HK-2 (cell line): Measurements from ENCODE around the gene GALNTL6.
A peak's percentile ranks its signal among the peaks of the same experiment; 100 is the strongest.

Experiments used
- DNase-seq: peaks from one replicate; pipeline ENCODE4 v3.0.0-alpha.2; 2018; ENCODE audit not compliant: unreplicated experiment

GALNTL6 gene

GRCh38 chr4:172207886-172208285 is 394.7 kb downstream of the GALNTL6 start:
- DNase-seq, result no peak

- no peak for DNase-seq
Observed at GRCh38 chr4:172220679-172221078, 407.5 kb downstream of the GALNTL6 start.

DNA sequence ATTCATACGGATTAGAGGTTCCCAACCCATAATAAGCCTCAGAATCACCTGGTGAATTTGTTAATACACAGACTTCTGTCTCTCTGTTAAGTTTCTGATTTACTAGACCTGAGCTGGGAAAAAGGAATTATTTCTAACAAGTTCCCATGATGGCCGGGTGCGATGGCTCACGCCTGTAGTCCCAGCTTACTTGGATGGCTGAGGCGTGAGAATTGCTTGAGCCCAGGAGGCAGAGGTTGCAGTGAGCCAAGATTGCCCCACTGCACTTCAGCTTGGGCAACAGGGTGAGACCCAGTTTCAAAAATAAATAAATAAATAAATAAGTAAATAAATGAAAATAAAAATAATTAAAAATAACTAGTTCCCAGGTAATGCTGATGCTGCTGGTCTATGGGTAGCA is 412.3 kb downstream of the GALNTL6 start:
- no peak for DNase-seq

- peak; percentile 5 for DNase-seq
Observed at GRCh38 chr4:172232966-172233365, 419.8 kb downstream of the GALNTL6 start.

DNA sequence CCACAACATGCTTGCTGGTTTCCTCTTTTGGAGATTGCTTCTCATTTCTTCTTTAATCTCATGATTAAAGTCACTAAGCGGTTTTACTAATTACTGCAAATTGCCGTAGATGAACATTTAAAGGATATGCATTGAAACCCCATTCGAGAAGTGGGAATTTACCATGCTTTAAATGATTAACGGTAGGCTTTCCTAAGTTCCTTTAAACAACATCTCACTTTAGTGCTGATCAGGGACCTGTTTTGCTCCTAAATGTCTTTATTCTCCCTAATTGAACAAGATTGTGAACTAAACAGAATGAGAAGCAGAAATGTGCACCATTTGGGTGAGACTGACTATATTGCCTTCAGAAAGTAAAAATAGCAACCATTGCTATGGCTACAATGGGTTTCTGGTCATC is 430.3 kb downstream of the GALNTL6 start:
- no peak for DNase-seq

- no peak for DNase-seq
Observed at GRCh38 chr4:172245516-172245915, 432.3 kb downstream of the GALNTL6 start.

DNA sequence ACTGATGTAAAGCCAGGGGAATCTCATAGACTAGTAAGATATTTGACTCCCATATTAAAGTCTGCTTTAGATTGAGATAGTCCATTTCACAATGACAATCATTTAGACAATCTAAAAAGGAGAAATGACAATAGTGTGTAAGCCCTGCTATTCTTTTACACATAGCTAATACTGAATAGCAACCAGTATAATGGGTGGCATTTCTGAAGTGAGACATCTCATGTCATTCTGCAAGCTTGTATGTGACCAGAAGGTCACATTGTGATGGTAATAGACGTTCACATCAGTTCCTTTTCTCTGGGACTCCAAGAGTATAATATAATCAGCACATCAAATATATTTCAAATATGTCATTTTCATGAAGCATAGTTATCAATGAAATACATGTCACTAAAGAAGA is 440.2 kb downstream of the GALNTL6 start:
- no peak for DNase-seq

- DNase-seq, result no peak
Observed at GRCh38 chr4:172256820-172257219, 443.6 kb downstream of the GALNTL6 start.

DNA sequence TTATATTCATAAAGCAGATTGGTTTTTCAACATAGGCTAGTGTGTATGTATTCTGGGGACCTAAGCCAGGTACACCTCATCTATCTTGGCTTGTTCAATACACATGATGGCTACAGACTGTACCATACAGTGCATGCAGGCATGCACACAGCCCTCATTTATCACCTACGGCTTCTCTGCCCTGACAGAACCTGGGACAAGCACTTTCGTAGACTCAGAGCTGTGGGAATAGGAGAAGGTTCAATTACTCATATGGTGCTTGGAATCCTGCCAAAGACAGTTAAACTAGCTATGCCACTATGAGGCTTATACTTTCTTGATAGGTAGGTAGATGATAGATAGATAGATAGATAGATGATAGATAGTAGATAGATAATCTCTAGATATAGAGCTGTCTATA is 457.2 kb downstream of the GALNTL6 start:
- DNase-seq, result no peak

DNA sequence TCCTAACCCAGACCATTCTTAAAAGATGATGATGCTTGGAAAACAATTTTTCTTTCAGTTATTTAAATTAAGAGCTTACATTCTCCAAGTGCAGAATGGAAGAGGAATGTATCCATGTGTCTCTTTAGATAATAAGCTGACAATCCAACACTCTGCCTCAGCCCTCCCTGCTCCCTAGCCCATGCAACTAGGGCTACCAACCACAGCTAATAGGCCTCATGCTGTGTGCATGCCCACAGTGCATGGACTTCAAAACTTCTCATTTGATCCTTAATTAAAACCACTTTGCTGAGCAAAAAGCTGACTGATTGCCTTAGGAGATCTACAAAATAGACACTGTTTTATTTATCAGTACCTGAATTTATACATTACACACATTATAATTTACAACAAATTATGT is 473.9 kb downstream of the GALNTL6 start:
- no peak for DNase-seq

- DNase-seq, result no peak
Observed at GRCh38 chr4:172305698-172306097, 492.5 kb downstream of the GALNTL6 start.

GRCh38 chr4:172308078-172308477 is 494.9 kb downstream of the GALNTL6 start:
- no peak for DNase-seq

DNA sequence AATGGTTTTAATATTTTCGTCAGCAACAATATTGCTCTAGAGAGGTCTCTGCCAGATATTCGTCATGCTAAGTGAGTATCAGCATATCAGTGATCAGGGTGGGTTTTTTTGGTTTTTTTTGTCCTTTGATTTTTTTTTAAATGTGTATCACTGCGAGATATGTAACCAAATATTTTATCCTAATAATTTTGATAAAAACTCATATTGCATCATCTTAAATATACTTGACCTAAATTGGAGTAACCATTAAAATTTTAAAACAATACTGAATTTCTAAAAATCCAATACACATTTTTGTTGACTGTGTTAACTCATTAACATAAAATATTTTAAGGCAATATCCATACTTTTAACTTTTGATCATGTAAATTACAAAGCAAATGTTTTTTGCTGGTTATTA is 498.5 kb downstream of the GALNTL6 start:
- DNase-seq, result no peak

DNA sequence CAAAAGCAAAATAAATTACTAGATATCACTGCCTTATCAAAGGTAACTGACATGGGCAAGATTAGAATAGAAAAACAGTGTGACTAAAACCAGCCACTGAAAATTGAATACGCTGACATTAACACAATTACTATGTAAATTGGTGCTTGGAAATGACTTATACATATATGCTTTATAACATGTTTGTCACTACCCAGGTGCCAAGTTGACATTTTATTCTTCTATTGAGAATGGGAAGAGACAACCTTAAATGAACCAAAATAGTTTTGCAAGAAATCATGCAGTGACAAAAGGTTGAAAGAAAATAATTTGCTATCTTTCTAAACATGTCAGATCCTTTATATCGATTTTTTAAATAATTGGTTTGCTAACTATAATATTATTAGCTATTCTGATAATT is 510.1 kb downstream of the GALNTL6 start:
- DNase-seq, result no peak

DNA sequence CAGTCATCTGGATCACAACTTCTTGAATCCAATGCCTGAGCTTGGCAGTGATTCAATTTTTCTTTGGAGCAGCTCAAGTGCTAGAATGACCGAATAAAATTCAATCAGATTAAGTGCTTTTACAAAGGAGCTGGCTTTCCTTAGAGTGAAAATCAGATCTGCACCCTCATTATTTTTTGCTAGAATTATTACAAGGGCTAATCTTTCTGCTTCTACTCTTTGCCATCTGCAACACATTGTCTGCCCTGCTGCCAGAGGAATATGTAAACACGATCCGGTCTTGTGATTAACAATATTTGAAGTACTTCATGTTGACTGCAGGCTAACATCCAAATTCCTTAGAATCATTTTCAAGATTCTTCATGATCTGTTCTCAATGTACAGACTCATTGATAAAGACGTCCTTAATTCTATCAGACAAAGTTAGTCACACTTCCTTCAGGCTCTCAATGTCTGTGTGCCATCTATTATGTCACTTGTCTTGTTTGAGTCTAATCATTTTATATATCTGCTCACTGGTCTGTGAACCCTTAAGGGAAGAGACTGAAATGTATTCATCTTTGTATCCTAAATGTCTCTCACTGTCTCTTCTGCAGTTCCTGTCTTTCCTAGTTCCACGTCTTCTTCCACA is 531.2 kb downstream of the GALNTL6 start:
- DNase-seq, result no peak

- DNase-seq, result no peak
Observed at GRCh38 chr4:172348426-172348825, 535.2 kb downstream of the GALNTL6 start.

DNA sequence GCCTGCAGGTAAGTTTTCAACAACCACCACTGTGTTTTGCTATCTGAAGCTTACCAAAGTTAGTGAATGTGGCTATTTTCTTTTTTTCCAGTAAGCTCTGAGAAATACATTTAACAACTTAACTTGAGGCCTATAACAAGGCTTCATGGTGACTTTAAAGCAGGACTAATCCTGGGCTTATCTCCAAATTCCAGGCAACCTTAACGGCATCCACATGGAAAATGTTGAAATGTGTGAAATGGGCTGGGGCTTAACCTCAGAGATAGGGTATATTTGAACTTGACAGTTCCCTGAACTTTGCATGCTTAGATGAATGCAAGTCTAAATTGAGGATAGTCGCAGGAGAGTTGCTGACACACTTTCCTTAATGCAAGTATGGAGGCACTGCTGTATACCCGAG is 539.2 kb downstream of the GALNTL6 start:
- DNase-seq, result no peak

- no peak for DNase-seq
Observed at GRCh38 chr4:172356016-172356415, 542.8 kb downstream of the GALNTL6 start.

- DNase-seq, result no peak
Observed at GRCh38 chr4:172357006-172357540, 543.9 kb downstream of the GALNTL6 start.

DNA sequence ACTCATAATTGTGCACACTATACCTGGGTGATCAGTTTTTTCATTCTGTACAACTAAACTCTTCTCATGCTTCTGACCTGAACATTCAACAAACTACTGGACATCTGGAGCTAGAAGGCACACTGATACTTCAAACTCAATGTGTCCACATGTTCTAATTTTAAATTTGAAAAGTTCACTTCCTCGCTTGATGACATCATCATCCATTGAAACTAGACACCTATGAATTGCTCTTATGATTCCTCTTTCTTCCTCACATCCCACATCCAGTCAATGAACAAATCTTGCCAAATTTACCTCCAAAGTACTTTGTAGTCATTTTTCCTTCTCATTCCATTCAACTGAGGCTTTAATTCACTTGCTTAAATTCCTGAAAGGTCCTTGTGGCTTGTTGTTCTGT is 549.4 kb downstream of the GALNTL6 start:
- no peak for DNase-seq

DNA sequence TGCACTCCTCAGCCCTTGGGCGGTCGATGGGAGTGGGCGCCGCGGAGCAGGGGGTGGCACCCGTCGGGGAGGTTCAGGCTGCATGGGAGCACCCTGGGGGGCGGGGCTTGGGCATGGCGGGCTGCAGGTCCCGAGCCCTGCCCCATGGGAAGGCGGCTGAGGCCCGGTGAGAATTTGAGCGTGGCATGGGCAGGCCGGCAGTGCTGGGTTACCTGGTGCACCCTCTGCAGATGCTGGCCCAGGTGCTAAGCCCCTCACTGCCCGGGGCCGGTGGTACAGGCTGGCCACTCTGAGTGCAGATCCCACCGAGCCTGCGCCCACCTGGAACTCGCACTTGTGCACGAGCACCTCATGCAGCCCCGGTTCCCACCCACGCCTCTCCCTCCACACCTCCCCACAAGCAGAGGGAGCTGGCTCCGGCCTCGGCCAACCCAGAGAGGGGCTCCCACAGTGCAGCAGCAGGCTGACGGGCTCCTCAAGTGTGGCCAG is 556.3 kb downstream of the GALNTL6 start:
- DNase-seq, result no peak

GRCh38 chr4:172377486-172378140 is 564.4 kb downstream of the GALNTL6 start:
- DNase-seq, result no peak

GRCh38 chr4:172379834-172380233 is 566.6 kb downstream of the GALNTL6 start:
- DNase-seq, result no peak
